A549 treated with ZK216348 at 1 μM for 4 hours (cell line): ENCODE results near the gene APPL1. TPM values are rescaled to one million over a fixed set of nuclear protein-coding genes. Genes with fewer than 3 reads are reported as not detected.

Source experiments
- total RNA-seq: library from RNA; stranded (reverse); fragments of 200-300 nt; extraction: Qiagen RNA extraction; gene quantifications from 5 replicates; pipeline ENCODE4 v1.2.3, GENCODE V29; 2022; ENCODE audit warnings: low read depth

APPL1 gene
- 10.5 to 21.0 TPM (median 16.0 TPM) in 5 replicates for total RNA-seq

DNA sequence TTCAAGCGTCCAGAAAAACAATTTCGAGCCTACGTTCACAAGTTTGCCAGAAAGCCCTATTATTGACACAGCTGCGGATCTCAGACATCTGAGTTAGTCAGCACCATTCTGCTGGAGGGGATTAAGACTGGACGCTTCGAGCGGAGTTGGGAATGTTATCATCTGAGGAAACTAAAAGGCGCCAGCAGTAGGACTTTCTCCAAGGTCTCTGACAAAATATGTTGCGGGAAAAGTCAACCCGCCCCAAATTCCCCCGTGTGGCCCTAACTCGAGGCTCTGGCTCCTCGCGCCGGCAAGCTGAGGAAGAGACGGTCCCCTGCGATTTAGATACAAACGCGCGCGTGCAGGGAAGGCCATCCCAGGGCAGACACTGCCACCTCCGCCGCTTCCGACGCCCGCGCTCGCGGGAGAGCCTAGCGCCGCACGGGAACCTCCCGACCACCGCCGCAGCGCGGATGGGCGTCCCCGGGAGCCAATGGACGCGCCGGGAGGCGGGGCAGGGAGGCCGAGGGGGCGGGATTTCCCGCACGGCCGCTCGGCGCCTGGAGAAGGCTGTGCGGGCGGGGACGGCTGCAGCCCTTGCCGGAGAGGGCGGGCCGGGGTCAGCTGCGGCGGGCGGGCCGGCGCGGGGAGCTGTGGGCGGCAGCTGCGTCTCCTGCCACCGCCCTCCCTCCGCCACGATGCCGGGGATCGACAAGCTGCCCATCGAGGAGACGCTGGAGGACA, at the start of gene APPL1:
TSS of gene APPL1 (plus strand) at position 526 of the 726 bp plus-strand sequence. CDS start at position 681, 155 bp downstream.

GRCh38 chr3:57199895-57200297, 27.6 kb upstream of the APPL1 start, which contains the start of gene HESX1:
Gene HESX1, minus strand, starts transcription at chr3:57199978. Its CDS starts 60 bp downstream, at chr3:57199918.

GRCh38 chr3:57292159-57292896, 64.8 kb downstream of the APPL1 start, which contains the start of gene ASB14:
Gene ASB14, minus strand, starts transcription at chr3:57292685. Its CDS starts 652 bp downstream, at chr3:57292033.

Other genes with a start within 250 kb of the APPL1 start
- gene SPATA12, start 167.1 kb upstream of the APPL1 start, total RNA-seq = 0.20 to 0.55 TPM (median 0.40 TPM) in 5 replicates
- 0.56 to 1.8 TPM (median 1.00 TPM) in 5 replicates for gene IL17RD, start 62.4 kb upstream of the APPL1 start, total RNA-seq
- 0.32 TPM in 1 of 5 replicates, not detected in the others for gene HESX1, start 27.8 kb upstream of the APPL1 start, total RNA-seq
- not detected in 5 replicates for gene ASB14, start 65.0 kb downstream of the APPL1 start, total RNA-seq